Measurements from ENCODE around the gene MAGEH1. TPM values are rescaled to one million over a fixed set of nuclear protein-coding genes. Genes with fewer than 3 reads are reported as not detected.

Gene MAGEH1
- 66.7 TPM for total RNA-seq

GRCh38 chrX:55451990-55452832, at the start of gene MAGEH1:
MAGEH1 (plus strand) TSS chrX:55452127; CDS start chrX:55452375, 248 bp downstream.

DNA sequence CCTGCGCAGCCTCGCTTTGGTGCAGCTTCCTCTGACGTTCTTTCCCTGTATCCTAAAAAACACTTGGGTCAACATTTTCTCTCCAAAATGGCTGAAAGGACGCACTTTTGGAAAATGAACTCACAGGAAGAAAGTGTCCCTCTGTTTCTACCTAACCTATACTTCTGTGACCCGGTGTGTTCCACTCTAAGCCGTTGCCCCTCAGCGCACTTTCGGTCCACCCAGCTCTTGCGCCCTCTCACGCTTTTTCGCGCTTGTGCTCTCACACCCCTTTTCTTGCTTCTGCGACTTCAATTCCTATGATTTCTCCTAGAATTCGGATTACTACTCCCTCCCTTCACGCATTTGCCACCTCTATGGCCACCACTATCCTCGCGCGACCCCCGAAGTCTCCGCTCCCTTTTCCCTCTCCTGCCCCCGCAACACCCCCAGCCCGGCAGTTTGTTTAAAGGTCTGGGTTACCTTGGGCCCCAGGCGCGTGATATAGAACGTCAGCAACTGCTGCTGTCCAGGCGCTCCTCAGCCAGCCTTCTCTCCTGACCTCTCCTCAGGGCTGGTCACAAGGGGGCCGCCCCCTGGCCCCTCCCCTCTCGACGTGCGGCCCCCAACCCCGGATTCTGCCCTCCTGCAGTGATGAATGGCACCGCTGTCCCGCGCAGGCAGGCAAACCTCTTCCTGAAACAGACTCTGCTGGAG, 37.5 kb downstream of the MAGEH1 start, which contains the start of gene USP51:
Gene USP51, minus strand, starts transcription at position 535 of the 696 bp plus-strand sequence. CDS start 909 bp downstream, outside the sequence.

Small RNA genes lying within 50 kb of the gene (small RNA-seq; reads per million reads assigned to genes)
- not detected for gene MIR4536-2 (ENCODE audit: low replicate concordance)

Other genes starting within 250 kb of the MAGEH1 start
- gene PAGE5, start 231.8 kb upstream of the MAGEH1 start, total RNA-seq: not detected
- gene PAGE3, start 187.2 kb upstream of the MAGEH1 start, total RNA-seq: not detected
- 7.6 TPM for gene USP51, start 37.7 kb downstream of the MAGEH1 start, total RNA-seq
- not detected for gene FOXR2, start 171.3 kb downstream of the MAGEH1 start, total RNA-seq